ENCODE data around the gene WDR27.

DNA sequence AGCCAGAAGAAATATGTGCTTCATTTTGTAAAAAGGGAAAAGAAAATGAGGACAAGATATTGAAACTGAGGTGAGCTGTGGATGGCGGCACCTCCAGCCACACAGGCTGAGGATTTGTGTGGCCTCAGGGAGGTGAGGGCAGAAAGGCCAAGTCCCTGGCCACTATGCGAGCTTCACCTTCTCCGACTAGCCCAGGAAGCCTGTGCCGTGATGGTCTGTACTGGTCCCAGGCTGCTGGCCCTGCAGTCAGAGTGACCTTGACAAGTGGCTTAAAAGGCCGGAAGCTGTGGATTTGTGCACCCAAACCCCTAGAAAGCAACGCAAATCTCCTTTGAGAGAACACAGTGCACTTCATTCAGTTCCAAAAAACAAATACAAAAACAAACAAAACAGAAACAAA, 48.1 kb downstream of the WDR27 start:
- TF ChIP-seq, protein P1, sequence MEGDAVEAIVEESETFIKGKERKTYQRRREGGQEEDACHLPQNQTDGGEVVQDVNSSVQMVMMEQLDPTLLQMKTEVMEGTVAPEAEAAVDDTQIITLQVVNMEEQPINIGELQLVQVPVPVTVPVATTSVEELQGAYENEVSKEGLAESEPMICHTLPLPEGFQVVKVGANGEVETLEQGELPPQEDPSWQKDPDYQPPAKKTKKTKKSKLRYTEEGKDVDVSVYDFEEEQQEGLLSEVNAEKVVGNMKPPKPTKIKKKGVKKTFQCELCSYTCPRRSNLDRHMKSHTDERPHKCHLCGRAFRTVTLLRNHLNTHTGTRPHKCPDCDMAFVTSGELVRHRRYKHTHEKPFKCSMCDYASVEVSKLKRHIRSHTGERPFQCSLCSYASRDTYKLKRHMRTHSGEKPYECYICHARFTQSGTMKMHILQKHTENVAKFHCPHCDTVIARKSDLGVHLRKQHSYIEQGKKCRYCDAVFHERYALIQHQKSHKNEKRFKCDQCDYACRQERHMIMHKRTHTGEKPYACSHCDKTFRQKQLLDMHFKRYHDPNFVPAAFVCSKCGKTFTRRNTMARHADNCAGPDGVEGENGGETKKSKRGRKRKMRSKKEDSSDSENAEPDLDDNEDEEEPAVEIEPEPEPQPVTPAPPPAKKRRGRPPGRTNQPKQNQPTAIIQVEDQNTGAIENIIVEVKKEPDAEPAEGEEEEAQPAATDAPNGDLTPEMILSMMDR (IDR thresholded peaks at IDR 0.05), result no peak
- no peak for TF ChIP-seq POLR2A (IDR thresholded peaks at IDR 0.05)
